IPS-20b (cell line): ENCODE measurements around the gene AMN.

ENCODE experiments used
- H3K27ac ChIP-seq: one replicate; pipeline ENCODE4 v1.5.1; 2013; ENCODE audit warnings: low read length
- H3K27me3 ChIP-seq: 2 replicates; pipeline ENCODE4 v1.6.1; 2013; ENCODE audit warnings: mild to moderate bottlenecking, low read length, inconsistent platforms; ENCODE audit not compliant: insufficient read depth
- H3K36me3 ChIP-seq: 2 replicates; pipeline ENCODE4 v1.6.1; 2013; ENCODE audit warnings: low read depth, mild to moderate bottlenecking, inconsistent platforms, low read length, moderate library complexity; ENCODE audit not compliant: insufficient read depth
- H3K4me1 ChIP-seq: 2 replicates; pipeline ENCODE4 v1.6.1; 2013; ENCODE audit warnings: mild to moderate bottlenecking, control low read depth, inconsistent platforms, low read length, moderate library complexity; ENCODE audit not compliant: insufficient read depth
- H3K4me3 ChIP-seq: 2 replicates; pipeline ENCODE4 v1.5.1; 2013; ENCODE audit warnings: mild to moderate bottlenecking, low read length, inconsistent platforms
- H3K9ac ChIP-seq: 2 replicates; pipeline ENCODE4 v1.6.1; 2013; ENCODE audit warnings: low read depth, mild to moderate bottlenecking, inconsistent platforms, low read length, moderate library complexity
- H3K9me3 ChIP-seq: 2 replicates; pipeline ENCODE4 v1.6.1; 2013; ENCODE audit warnings: mild to moderate bottlenecking, low read depth, low read length, inconsistent platforms; ENCODE audit not compliant: insufficient read depth

AMN gene

GRCh38 chr14:102908766-102909455 lies 13.6 kb upstream of the AMN start:
- Histone ChIP-seq H3K9ac (no peak overlapping the region), H3K27ac (no peak overlapping the region), H3K4me1 (no peaks in the 10 kb centered on the region), H3K4me3 (no peak overlapping the region), H3K9me3 (peaks cover 10% of the 10 kb centered on the region), H3K27me3 (no peaks in the 10 kb centered on the region), H3K36me3 (peaks cover 19% of the 10 kb centered on the region)

DNA sequence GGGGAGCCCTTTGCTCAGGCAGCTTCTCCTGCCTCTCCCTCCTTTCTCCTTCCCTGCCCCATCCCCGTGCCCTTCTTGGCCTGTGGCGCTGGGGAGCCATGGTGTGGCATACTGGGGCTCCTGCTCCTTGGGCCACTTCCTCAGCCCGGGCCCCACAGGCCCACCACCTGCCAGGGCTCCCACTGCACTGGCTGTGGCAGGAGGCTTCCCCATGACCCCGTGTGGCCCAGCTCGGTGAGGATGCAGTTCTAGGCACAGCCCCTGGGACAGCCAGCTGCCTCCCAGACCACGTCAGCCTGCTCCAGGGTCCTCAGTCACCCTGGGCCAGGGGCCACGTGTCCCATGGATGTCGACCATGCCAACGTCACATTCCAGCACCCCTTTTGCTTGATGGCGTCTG lies 13.0 kb upstream of the AMN start:
- Histone ChIP-seq H3K36me3 (peaks cover 19% of the 10 kb centered on the region), H3K9ac (no peak overlapping the region), H3K27ac (no peak overlapping the region), H3K27me3 (no peaks in the 10 kb centered on the region), H3K4me3 (no peak overlapping the region), H3K4me1 (no peaks in the 10 kb centered on the region), H3K9me3 (peaks cover 10% of the 10 kb centered on the region)

- Histone ChIP-seq H3K4me3 (no peak overlapping the region), H3K9me3 (peaks cover 10% of the 10 kb centered on the region), H3K9ac (no peak overlapping the region), H3K4me1 (no peaks in the 10 kb centered on the region), H3K27ac (no peak overlapping the region), H3K27me3 (no peaks in the 10 kb centered on the region), H3K36me3 (peaks cover 19% of the 10 kb centered on the region)
These were observed 12.6 kb upstream of the AMN start for GRCh38 chr14:102909911-102910310.

- H3K4me1 ChIP-seq = no peaks in the 10 kb centered on the region
- no peak overlapping the region for H3K9ac ChIP-seq
- no peak overlapping the region for H3K4me3 ChIP-seq
- no peaks in the 10 kb centered on the region for H3K27me3 ChIP-seq
- peaks cover 14% of the 10 kb centered on the region for H3K36me3 ChIP-seq
- H3K27ac ChIP-seq = no peak overlapping the region
- peaks cover 10% of the 10 kb centered on the region for H3K9me3 ChIP-seq
These were observed 12.0 kb upstream of the AMN start for GRCh38 chr14:102910442-102910841.

GRCh38 chr14:102911541-102911951 lies 10.9 kb upstream of the AMN start:
- H3K4me1 ChIP-seq = no peaks in the 10 kb centered on the region

DNA sequence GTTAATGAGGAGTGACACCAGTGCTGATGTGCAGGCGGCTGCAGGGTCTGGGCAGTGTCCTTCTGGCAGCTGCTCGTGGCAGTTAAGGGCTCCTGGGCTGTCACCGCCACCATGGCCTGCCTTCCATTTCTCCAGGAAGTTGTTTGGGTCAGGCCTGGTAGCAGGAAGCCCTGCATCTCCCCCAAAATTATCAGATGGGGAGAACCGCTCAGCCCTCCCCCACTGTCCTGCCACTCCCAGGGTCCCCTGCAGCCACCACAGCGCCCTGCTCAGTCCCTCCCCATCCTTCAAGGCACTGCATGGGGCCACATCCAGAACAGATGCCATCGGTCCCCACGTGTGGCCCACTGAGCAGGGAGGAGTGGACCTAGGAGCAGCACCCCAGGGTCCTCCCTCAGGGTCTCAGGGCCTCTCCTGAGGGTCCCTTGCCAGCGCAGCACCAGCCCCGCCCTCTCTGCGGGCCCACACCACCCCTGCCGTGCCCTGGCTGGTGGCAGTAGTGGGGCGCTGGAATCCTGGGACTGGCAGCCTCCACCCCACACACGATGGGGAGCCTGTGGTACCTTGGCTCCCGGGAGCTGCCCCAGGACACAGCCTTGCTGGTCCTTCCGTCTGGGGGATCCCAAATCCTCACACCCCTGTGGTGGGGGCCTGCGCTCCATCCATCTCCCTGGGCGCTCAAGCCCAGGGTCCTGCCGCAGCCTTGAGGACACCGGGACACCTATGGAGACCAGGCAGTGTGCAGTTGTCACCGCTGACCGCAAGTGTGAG lies 10.3 kb upstream of the AMN start:
- 0 out of 2 replicates have a peak, but pooled peaks cover 1% of the 10 kb centered on the region for H3K9me3 ChIP-seq
- no peak overlapping the region for H3K9ac ChIP-seq
- no peaks in the 10 kb centered on the region for H3K36me3 ChIP-seq
- no peak overlapping the region for H3K27ac ChIP-seq
- no peaks in the 10 kb centered on the region for H3K27me3 ChIP-seq
- no peaks in the 10 kb centered on the region for H3K4me1 ChIP-seq
- H3K4me3 ChIP-seq = no peak overlapping the region

More at GRCh38 chr14:102911541-102911951, 10.9 kb upstream of the AMN start:
- Histone ChIP-seq H3K27ac (no peak overlapping the region), H3K9me3 (peaks cover 7% of the 10 kb centered on the region), H3K27me3 (no peaks in the 10 kb centered on the region), H3K36me3 (0 out of 2 replicates have a peak, but pooled peaks cover 3% of the 10 kb centered on the region), H3K4me3 (no peak overlapping the region), H3K9ac (no peak overlapping the region)

DNA sequence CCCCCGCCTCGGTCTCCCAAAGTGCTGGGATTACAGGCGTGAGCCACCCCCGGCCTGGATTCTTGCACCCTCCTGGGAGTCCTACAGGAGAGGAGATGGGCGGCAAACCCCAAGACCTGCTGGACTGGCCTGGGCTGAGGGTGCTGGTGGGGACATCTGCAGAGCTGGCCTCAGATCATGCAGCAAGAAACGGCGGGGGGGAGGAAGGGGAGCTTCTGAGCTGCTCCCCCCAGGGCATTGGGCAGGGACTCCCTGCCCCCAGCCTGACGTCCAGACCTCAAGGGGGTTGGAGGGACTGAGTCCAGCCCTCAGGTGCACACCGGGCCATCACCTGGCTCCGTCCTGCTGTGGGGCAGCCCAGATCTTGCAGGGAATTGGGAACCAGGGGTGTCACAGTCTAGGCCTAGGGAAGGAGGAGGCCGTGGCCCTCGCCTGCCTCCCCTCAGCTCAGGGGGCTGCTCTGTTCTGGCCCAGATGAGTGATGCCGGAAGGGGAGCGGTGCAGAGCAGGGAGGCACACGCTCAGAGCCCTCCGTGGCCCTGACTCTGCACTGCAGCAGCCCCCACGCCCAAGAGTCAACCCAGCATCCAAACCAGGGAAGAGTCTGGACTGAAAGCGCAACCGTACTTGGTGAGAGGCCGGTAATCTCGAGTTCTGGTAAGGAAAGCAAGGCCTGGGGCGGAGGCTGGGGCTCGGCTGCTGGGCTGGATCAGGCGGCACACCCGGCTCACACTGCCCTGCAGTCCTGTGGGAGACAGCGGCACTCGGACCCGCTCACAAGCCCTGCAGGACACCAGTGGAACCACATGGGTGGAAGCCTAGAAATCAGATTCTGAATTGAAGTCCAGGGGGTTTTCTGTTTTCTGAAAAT lies 8.9 kb upstream of the AMN start:
- H3K4me3 ChIP-seq = no peak overlapping the region
- H3K36me3 ChIP-seq = no peaks in the 10 kb centered on the region
- no peaks in the 10 kb centered on the region for H3K4me1 ChIP-seq
- H3K9ac ChIP-seq = no peak overlapping the region
- H3K9me3 ChIP-seq = no peaks in the 10 kb centered on the region
- H3K27me3 ChIP-seq = no peaks in the 10 kb centered on the region
- no peak overlapping the region for H3K27ac ChIP-seq

- Histone ChIP-seq H3K4me3 (no peak overlapping the region), H3K4me1 (no peaks in the 10 kb centered on the region), H3K36me3 (no peaks in the 10 kb centered on the region), H3K27ac (no peak overlapping the region), H3K9me3 (no peaks in the 10 kb centered on the region), H3K9ac (no peak overlapping the region), H3K27me3 (no peaks in the 10 kb centered on the region)
These were observed 7.8 kb upstream of the AMN start for GRCh38 chr14:102914474-102915291.

- no peaks in the 10 kb centered on the region for H3K9me3 ChIP-seq
- H3K27me3 ChIP-seq = 0 out of 2 replicates have a peak, but pooled peaks cover 3% of the 10 kb centered on the region
- no peak overlapping the region for H3K4me3 ChIP-seq
- H3K36me3 ChIP-seq = no peaks in the 10 kb centered on the region
- no peaks in the 10 kb centered on the region for H3K4me1 ChIP-seq
- H3K27ac ChIP-seq = no peak overlapping the region
- no peak overlapping the region for H3K9ac ChIP-seq
These were observed 7.0 kb upstream of the AMN start for GRCh38 chr14:102915292-102916110.

GRCh38 chr14:102916347-102917055 lies 6.0 kb upstream of the AMN start:
- Histone ChIP-seq H3K4me1 (no peaks in the 10 kb centered on the region), H3K9ac (no peak overlapping the region), H3K36me3 (no peaks in the 10 kb centered on the region), H3K27ac (no peak overlapping the region), H3K9me3 (no peaks in the 10 kb centered on the region), H3K4me3 (no peak overlapping the region), H3K27me3 (peaks cover 13% of the 10 kb centered on the region)
